DND-41 (cell line): ENCODE data around the gene OARD1.

Source experiments
- ATAC-seq: fragments of 200-7000 bp; cut with Tn5 transposase; 3 replicates; pipeline ENCODE4 v1.9.1; 2021; ENCODE audit warnings: low read depth; ENCODE audit not compliant: insufficient read depth
- DNase-seq: peaks from one replicate; pipeline ENCODE4 v3.0.0-alpha.2; 2020
- H2AFZ ChIP-seq: 2 replicates; pipeline ENCODE4 v1.6.0; 2012; ENCODE audit warnings: low read depth, low read length
- H3K27ac ChIP-seq: 2 replicates; pipeline ENCODE4 v1.5.1; 2012; ENCODE audit warnings: low read length, inconsistent platforms
- H3K27me3 ChIP-seq: fragments of 200-600 bp; sonication (generic); 2 replicates; pipeline ENCODE4 v1.6.0; 2012; ENCODE audit warnings: low read length, mild to moderate bottlenecking, inconsistent platforms; ENCODE audit not compliant: insufficient read depth, poor library complexity
- H3K36me3 ChIP-seq: 2 replicates; pipeline ENCODE4 v1.5.1; 2012; ENCODE audit warnings: low read length, inconsistent platforms; ENCODE audit not compliant: insufficient read depth
- H3K4me1 ChIP-seq: 2 replicates; pipeline ENCODE4 v1.5.1; 2012; ENCODE audit warnings: mild to moderate bottlenecking, low read length; ENCODE audit not compliant: insufficient read depth
- H3K4me2 ChIP-seq: 2 replicates; pipeline ENCODE4 v1.6.0; 2012; ENCODE audit warnings: mild to moderate bottlenecking, moderate library complexity, low read length, inconsistent platforms; ENCODE audit not compliant: insufficient read depth
- H3K4me3 ChIP-seq, 2 experiments: fragments of 200-600 bp in 1 of 2; shearing (Covaris generic) in 1 of 2; 2 replicates each; pipeline ENCODE4 v1.5.1; 2012 to 2016; ENCODE audit warnings: inconsistent platforms in 2 of 2, low read length in 2 of 2, mild to moderate bottlenecking in 2 of 2, low read depth in 1 of 2, moderate library complexity in 1 of 2
- H3K79me2 ChIP-seq: 2 replicates; pipeline ENCODE4 v1.6.0; 2012; ENCODE audit warnings: low read length, inconsistent platforms; ENCODE audit not compliant: insufficient read depth
- H3K9ac ChIP-seq: 2 replicates; pipeline ENCODE4 v1.6.0; 2012; ENCODE audit warnings: low read depth, mild to moderate bottlenecking, inconsistent platforms, low read length, moderate library complexity
- H3K9me3 ChIP-seq: 2 replicates; pipeline ENCODE4 v1.5.1; 2012; ENCODE audit warnings: low read length, moderate library complexity, mild to moderate bottlenecking, inconsistent platforms; ENCODE audit not compliant: insufficient read depth, severe bottlenecking
- H4K20me1 ChIP-seq: 2 replicates; pipeline ENCODE4 v1.6.0; 2012; ENCODE audit warnings: low read length; ENCODE audit not compliant: insufficient read depth
- CTCF ChIP-seq: IDR thresholded peaks from 2 replicates; pipeline ENCODE4 v1.5.1; 2012; ENCODE audit warnings: borderline replicate concordance, low read length, moderate library complexity, mild to moderate bottlenecking; ENCODE audit not compliant: poor library complexity, severe bottlenecking; ENCODE audit errors: extremely low read depth
- EZH2 ChIP-seq: IDR thresholded peaks from 3 replicates; pipeline ENCODE4 v1.6.1; 2012; ENCODE audit warnings: borderline replicate concordance, low read depth, mild to moderate bottlenecking, moderate library complexity, low read length, inconsistent platforms; ENCODE audit not compliant: severe bottlenecking

Gene OARD1

GRCh38 chr6:41061196-41061726 is 10.9 kb downstream of the OARD1 start:
- H3K9ac ChIP-seq: no peak overlapping the region
- no peak overlapping the region for H2AFZ ChIP-seq
- ATAC-seq: no peak

GRCh38 chr6:41059556-41059955 is 12.6 kb downstream of the OARD1 start:
- Histone ChIP-seq H3K4me3 (no peak overlapping the region), H3K4me2 (no peak overlapping the region)

More at GRCh38 chr6:41061196-41061726, 10.9 kb downstream of the OARD1 start:
- Histone ChIP-seq H3K27ac (no peak overlapping the region), H3K27me3 (no peaks in the 10 kb centered on the region), H4K20me1 (no peaks in the 10 kb centered on the region), H3K9me3 (no peaks in the 10 kb centered on the region), H3K4me1 (no peaks in the 10 kb centered on the region), H3K4me2 (no peak overlapping the region), H3K4me3 (no peak overlapping the region), H3K79me2 (no peaks in the 10 kb centered on the region), H3K36me3 (peaks cover 39% of the 10 kb centered on the region)
- TF ChIP-seq CTCF (no peak), EZH2 (no peak)
- no peak for DNase-seq

GRCh38 chr6:41058783-41059181 is 13.4 kb downstream of the OARD1 start:
- no peak overlapping the region for H3K4me2 ChIP-seq
- TF ChIP-seq CTCF (no peak), EZH2 (no peak)
- no peak overlapping the region for H3K9ac ChIP-seq
- no peaks in the 10 kb centered on the region for H3K27me3 ChIP-seq
- H3K79me2 ChIP-seq: no peaks in the 10 kb centered on the region
- H4K20me1 ChIP-seq: no peaks in the 10 kb centered on the region
- no peak for ATAC-seq
- H3K27ac ChIP-seq: no peak overlapping the region
- H3K36me3 ChIP-seq: peaks cover 14% of the 10 kb centered on the region; the same call in 1 of the 2 replicates
- H3K9me3 ChIP-seq: no peaks in the 10 kb centered on the region
- no peak overlapping the region for H2AFZ ChIP-seq
- no peaks in the 10 kb centered on the region for H3K4me1 ChIP-seq
- no peak for DNase-seq
- no peak overlapping the region for H3K4me3 ChIP-seq

More at GRCh38 chr6:41059556-41059955, 12.6 kb downstream of the OARD1 start:
- no peak for ATAC-seq
- DNase-seq: no peak
- Histone ChIP-seq H3K9ac (no peak overlapping the region), H3K4me1 (no peaks in the 10 kb centered on the region), H3K27me3 (no peaks in the 10 kb centered on the region), H3K36me3 (peaks cover 22% of the 10 kb centered on the region), H3K79me2 (no peaks in the 10 kb centered on the region), H4K20me1 (no peaks in the 10 kb centered on the region), H3K27ac (no peak overlapping the region), H3K9me3 (no peaks in the 10 kb centered on the region), H2AFZ (no peak overlapping the region)
- no peak for TF ChIP-seq EZH2
- no peak for TF ChIP-seq CTCF
